ENCODE data around the gene TP53RK.

The TP53RK gene

GRCh38 chr20:46638134-46638897 lies 50.9 kb downstream of the TP53RK start:
- DNase-seq, result no peak
- H3K27ac ChIP-seq, result no peak overlapping the region
- H3K36me3 ChIP-seq (replicated peaks), result no peaks in the 10 kb centered on the region
- H3K27me3 ChIP-seq (replicated peaks), result no peaks in the 10 kb centered on the region
- H3K4me3 ChIP-seq (ENCODE audit: low read depth, low read length), result no peak overlapping the region
- in situ Hi-C loops (cut with HindIII; ENCODE audit: low pct_ligation_motif_present, low sequenced_read_pairs), result no loop called here
- TF ChIP-seq CTCF (IDR thresholded peaks at IDR 0.05; ENCODE audit: low read depth, low read length, missing control alignments), result no peak

GRCh38 chr20:46637427-46638133 lies 51.7 kb downstream of the TP53RK start:
- in situ Hi-C loops (cut with HindIII; ENCODE audit: low pct_ligation_motif_present, low sequenced_read_pairs), result no loop called here
- H3K27ac ChIP-seq, result no peak overlapping the region
- TF ChIP-seq CTCF (IDR thresholded peaks at IDR 0.05; ENCODE audit: low read depth, low read length, missing control alignments), result no peak

GRCh38 chr20:46637020-46637419 lies 52.2 kb downstream of the TP53RK start:
- in situ Hi-C loops (cut with HindIII; ENCODE audit: low pct_ligation_motif_present, low sequenced_read_pairs), result no loop called here
- Histone ChIP-seq H3K36me3 (replicated peaks) (no peaks in the 10 kb centered on the region), H3K4me3 (ENCODE audit: low read depth, low read length) (no peak overlapping the region), H3K27me3 (replicated peaks) (no peaks in the 10 kb centered on the region), H3K27ac (no peak overlapping the region)
- TF ChIP-seq CTCF (IDR thresholded peaks at IDR 0.05; ENCODE audit: low read depth, low read length, missing control alignments), result no peak
- DNase-seq, result no peak

More at GRCh38 chr20:46637427-46638133, 51.7 kb downstream of the TP53RK start:
- Histone ChIP-seq H3K36me3 (replicated peaks) (no peaks in the 10 kb centered on the region), H3K27me3 (replicated peaks) (no peaks in the 10 kb centered on the region), H3K4me3 (ENCODE audit: low read depth, low read length) (no peak overlapping the region)
- DNase-seq, result no peak

- no peak for DNase-seq
- in situ Hi-C loops (cut with HindIII; ENCODE audit: low pct_ligation_motif_present, low sequenced_read_pairs), result no loop called here
- no peak overlapping the region for H3K27ac ChIP-seq
- TF ChIP-seq CTCF (IDR thresholded peaks at IDR 0.05; ENCODE audit: low read depth, low read length, missing control alignments), result no peak
- no peaks in the 10 kb centered on the region for H3K36me3 ChIP-seq (replicated peaks)
- no peaks in the 10 kb centered on the region for H3K27me3 ChIP-seq (replicated peaks)
- H3K4me3 ChIP-seq (ENCODE audit: low read depth, low read length), result no peak overlapping the region
These were observed 52.7 kb downstream of the TP53RK start for GRCh38 chr20:46636514-46636913.

GRCh38 chr20:46635514-46636136 lies 53.6 kb downstream of the TP53RK start:
- TF ChIP-seq CTCF (IDR thresholded peaks at IDR 0.05; ENCODE audit: low read depth, low read length, missing control alignments), result no peak
- in situ Hi-C loops (cut with HindIII; ENCODE audit: low pct_ligation_motif_present, low sequenced_read_pairs), result no loop called here

More at GRCh38 chr20:46635514-46636136, 53.6 kb downstream of the TP53RK start:
- H3K4me3 ChIP-seq (ENCODE audit: low read depth, low read length), result no peak overlapping the region
- H3K36me3 ChIP-seq (replicated peaks), result no peaks in the 10 kb centered on the region
- DNase-seq, result no peak
- H3K27ac ChIP-seq, result no peak overlapping the region
- no peaks in the 10 kb centered on the region for H3K27me3 ChIP-seq (replicated peaks)
